ENCODE data around the gene TMEM80.
"Not testable (repeated sequence)": the region's sequence is repeated elsewhere in the genome, so short reads cannot be mapped to it uniquely, and the experiment has no call there.

The TMEM80 gene

GRCh38 chr11:729492-730074, 34.0 kb downstream of the TMEM80 start:
- DNase-seq: no peak

GRCh38 chr11:733072-733471, 37.5 kb downstream of the TMEM80 start:
- ATAC-seq: no peak
- H3K9me3 Mint-ChIP-seq: no peaks in the 10 kb centered on the region
- H3K27me3 Mint-ChIP-seq: peaks cover 6% of the 10 kb centered on the region
- H3K27ac Mint-ChIP-seq: no peak overlapping the region
- H3K4me1 Mint-ChIP-seq: peaks cover 18% of the 10 kb centered on the region
- no peak overlapping the region for H3K4me3 Mint-ChIP-seq
- DNase-seq: no peak

More at GRCh38 chr11:729492-730074, 34.0 kb downstream of the TMEM80 start:
- peaks cover 9% of the 10 kb centered on the region for H3K27me3 Mint-ChIP-seq
- no peak overlapping the region for H3K4me3 Mint-ChIP-seq
- H3K9me3 Mint-ChIP-seq: no peaks in the 10 kb centered on the region
- H3K27ac Mint-ChIP-seq: no peak overlapping the region
- no peak for ATAC-seq
- H3K4me1 Mint-ChIP-seq: peaks cover 27% of the 10 kb centered on the region

- H3K4me3 Mint-ChIP-seq, H3K27me3 Mint-ChIP-seq, H3K27ac Mint-ChIP-seq, H3K9me3 Mint-ChIP-seq, ATAC-seq, DNase-seq: not testable (repeated sequence)
- peaks cover 18% of the 10 kb centered on the region for H3K4me1 Mint-ChIP-seq
Measured at GRCh38 chr11:734541-734940, 38.9 kb downstream of the TMEM80 start.

GRCh38 chr11:737366-737765, 41.8 kb downstream of the TMEM80 start:
- H3K9me3 Mint-ChIP-seq: no peaks in the 10 kb centered on the region
- H3K27me3 Mint-ChIP-seq: peaks cover 6% of the 10 kb centered on the region
- H3K27ac Mint-ChIP-seq: no peak overlapping the region
- ATAC-seq (peak; percentile 46), DNase-seq (no peak)
- H3K4me1 Mint-ChIP-seq: peaks cover 18% of the 10 kb centered on the region
- peak overlapping the region; percentile 34 to 63 for H3K4me3 Mint-ChIP-seq

- not testable (repeated sequence) for H3K27ac Mint-ChIP-seq, H3K9me3 Mint-ChIP-seq, H3K27me3 Mint-ChIP-seq, DNase-seq
- Mint-ChIP-seq H3K4me1 (peaks cover 18% of the 10 kb centered on the region), H3K4me3 (peak overlapping the region; percentile 34 to 63)
- peak; percentile 23 for ATAC-seq
Measured at GRCh38 chr11:737899-738298, 42.3 kb downstream of the TMEM80 start.

- Mint-ChIP-seq H3K9me3 (no peaks in the 10 kb centered on the region), H3K27me3 (peaks cover 6% of the 10 kb centered on the region), H3K27ac (no peak overlapping the region)
Measured at GRCh38 chr11:742156-742546, 46.5 kb downstream of the TMEM80 start.

GRCh38 chr11:742571-743201, 47.1 kb downstream of the TMEM80 start:
- ATAC-seq (no peak), DNase-seq (no peak)
- peaks cover 2% of the 10 kb centered on the region for H3K27me3 Mint-ChIP-seq
- no peak overlapping the region for H3K4me3 Mint-ChIP-seq
- H3K9me3 Mint-ChIP-seq: no peaks in the 10 kb centered on the region
- no peak overlapping the region for H3K27ac Mint-ChIP-seq
- peaks cover 10% of the 10 kb centered on the region for H3K4me1 Mint-ChIP-seq

More at GRCh38 chr11:742156-742546, 46.5 kb downstream of the TMEM80 start:
- ATAC-seq (no peak), DNase-seq (no peak)
- no peak overlapping the region for H3K4me3 Mint-ChIP-seq
- peaks cover 15% of the 10 kb centered on the region for H3K4me1 Mint-ChIP-seq

GRCh38 chr11:745428-745827, 49.8 kb downstream of the TMEM80 start:
- no peak overlapping the region for H3K27ac Mint-ChIP-seq
- ATAC-seq (no peak), DNase-seq (no peak)
- H3K27me3 Mint-ChIP-seq: no peaks in the 10 kb centered on the region
- H3K9me3 Mint-ChIP-seq: no peaks in the 10 kb centered on the region
- H3K4me1 Mint-ChIP-seq: peaks cover 28% of the 10 kb centered on the region
- no peak overlapping the region for H3K4me3 Mint-ChIP-seq

GRCh38 chr11:746289-747157, 50.9 kb downstream of the TMEM80 start:
- H3K27me3 Mint-ChIP-seq: no peaks in the 10 kb centered on the region
- peak overlapping the region; percentile 65 to 93 for H3K27ac Mint-ChIP-seq

GRCh38 chr11:747158-748006, 51.8 kb downstream of the TMEM80 start, which contains the start of gene TALDO1:
Gene TALDO1, plus strand, starts transcription at chr11:747464. Its CDS starts 18 bp downstream, at chr11:747482.
- peak; percentile 95 for ATAC-seq
- H3K4me3 Mint-ChIP-seq: peak within 1 kb of the TSS; percentile 87 to 89
- H3K27ac Mint-ChIP-seq: peak within 1 kb of the TSS; percentile 84 to 93
- peak; percentile 88 to 91 for DNase-seq
- no peaks in the 10 kb centered on the region for H3K9me3 Mint-ChIP-seq
- no peaks in the 10 kb centered on the region for H3K27me3 Mint-ChIP-seq
- H3K4me1 Mint-ChIP-seq: peaks cover 28% of the 10 kb centered on the region

More at GRCh38 chr11:746289-747157, 50.9 kb downstream of the TMEM80 start:
- DNase-seq (no peak), ATAC-seq (peak; percentile 69)
- Mint-ChIP-seq H3K4me3 (peak overlapping the region; percentile 87 to 89), H3K9me3 (no peaks in the 10 kb centered on the region), H3K4me1 (peaks cover 28% of the 10 kb centered on the region)

- Mint-ChIP-seq H3K4me1 (peaks cover 28% of the 10 kb centered on the region), H3K27me3 (no peaks in the 10 kb centered on the region), H3K27ac (peak overlapping the region; percentile 71 to 84), H3K9me3 (no peaks in the 10 kb centered on the region), H3K4me3 (peak overlapping the region; percentile 87 to 89)
- DNase-seq (no peak), ATAC-seq (peak; percentile 17)
Measured at GRCh38 chr11:748007-748359, 52.4 kb downstream of the TMEM80 start.

GRCh38 chr11:749731-750130, 54.1 kb downstream of the TMEM80 start:
- no peaks in the 10 kb centered on the region for H3K9me3 Mint-ChIP-seq
- ATAC-seq (no peak), DNase-seq (no peak)
- H3K27me3 Mint-ChIP-seq: no peaks in the 10 kb centered on the region
- peak overlapping the region in 1 of 2 donors; percentile 32 for H3K4me3 Mint-ChIP-seq
- peaks cover 28% of the 10 kb centered on the region for H3K4me1 Mint-ChIP-seq
- peak overlapping the region in 1 of 2 donors; percentile 2 for H3K27ac Mint-ChIP-seq

All from stimulated activated naive CD8-positive, alpha-beta T cell treated with anti-CD3 and anti-CD28 coated beads, Interleukin-15, amount 100 ng/mL, for 72 hours (primary cell).